NOMO-1 treated with DMSO at 0.1 percent for 48 hours (cell line): Measurements from ENCODE around the gene SPATA17.

Experiments
- DNase-seq: peaks from one replicate; lab custom pipeline; 2025; ENCODE audit not compliant: unreplicated experiment; lab: John Stamatoyannopoulos, UW

Gene SPATA17

DNA sequence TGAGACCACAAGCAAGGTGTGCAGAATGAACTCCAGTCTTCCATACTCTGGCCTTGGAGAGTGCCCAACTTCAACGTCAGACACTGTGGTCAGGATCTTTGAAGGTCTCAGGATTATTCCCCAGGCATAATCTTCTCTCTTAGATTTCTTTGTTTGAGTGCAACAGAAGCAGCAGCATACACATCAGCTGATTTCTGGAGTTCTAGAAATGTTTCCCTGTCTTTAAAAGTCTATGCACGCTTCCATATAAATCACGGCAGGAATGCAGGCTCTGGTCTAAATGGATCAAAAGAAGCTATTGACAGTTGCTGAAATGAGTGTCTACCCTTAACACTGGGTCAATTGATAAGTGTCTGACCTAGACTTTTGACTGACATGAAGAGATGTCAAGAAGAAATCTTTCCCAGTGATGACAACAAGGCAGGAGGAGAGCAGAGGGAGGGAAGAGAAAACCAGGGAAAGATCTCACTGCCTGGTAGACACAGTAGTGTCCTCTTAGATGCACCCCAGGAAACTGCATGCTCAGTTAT is 279.7 kb downstream of the SPATA17 start:
- no peak for DNase-seq

DNA sequence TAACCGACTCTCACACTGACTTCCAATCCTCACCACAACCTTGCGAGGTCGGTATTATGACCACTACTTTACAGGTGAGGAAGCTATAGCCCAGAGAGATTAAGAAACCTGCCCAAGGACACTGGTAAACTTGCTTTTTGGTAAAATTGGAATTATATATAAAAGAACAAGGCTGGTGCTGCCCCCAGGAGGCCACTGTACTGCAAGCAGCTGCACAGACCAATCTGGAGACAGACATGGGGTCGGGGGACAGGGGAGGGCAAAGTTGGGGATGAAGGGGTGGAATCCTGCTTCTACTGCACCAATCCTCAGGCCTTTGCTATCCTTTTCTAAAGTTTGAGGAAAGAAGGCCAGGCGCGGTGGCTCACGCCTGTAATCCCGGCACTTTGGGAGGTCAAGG is 280.8 kb downstream of the SPATA17 start:
- no peak for DNase-seq

DNA sequence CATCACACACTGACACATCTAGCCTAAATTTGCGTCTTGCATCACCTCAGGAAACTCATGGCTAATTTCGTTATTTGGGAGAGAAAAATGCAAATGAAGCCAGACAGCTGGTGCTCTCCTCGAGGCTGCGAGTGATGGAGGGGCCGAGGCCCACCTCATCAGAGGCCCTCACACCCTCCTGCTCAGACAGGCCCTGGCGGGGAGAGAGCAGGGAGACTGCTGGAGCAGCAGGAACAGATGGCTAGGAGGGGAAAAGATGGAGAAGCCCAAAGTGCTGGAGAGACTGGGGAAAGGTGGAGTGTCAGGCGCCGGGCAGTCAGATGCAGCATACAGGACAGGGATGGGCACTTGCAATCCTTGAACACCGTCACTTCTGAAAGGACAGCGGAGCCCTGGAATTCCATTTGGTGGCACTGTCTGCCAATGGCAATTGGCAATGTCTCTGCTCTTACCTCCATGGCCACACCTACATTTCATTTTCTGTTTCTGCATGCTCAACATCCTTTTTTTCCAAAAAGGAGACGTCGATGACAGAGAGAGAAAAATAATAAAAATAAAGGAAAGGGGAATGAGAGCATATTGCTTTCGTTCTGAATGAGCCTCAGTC is 286.2 kb downstream of the SPATA17 start:
- no peak for DNase-seq

DNA sequence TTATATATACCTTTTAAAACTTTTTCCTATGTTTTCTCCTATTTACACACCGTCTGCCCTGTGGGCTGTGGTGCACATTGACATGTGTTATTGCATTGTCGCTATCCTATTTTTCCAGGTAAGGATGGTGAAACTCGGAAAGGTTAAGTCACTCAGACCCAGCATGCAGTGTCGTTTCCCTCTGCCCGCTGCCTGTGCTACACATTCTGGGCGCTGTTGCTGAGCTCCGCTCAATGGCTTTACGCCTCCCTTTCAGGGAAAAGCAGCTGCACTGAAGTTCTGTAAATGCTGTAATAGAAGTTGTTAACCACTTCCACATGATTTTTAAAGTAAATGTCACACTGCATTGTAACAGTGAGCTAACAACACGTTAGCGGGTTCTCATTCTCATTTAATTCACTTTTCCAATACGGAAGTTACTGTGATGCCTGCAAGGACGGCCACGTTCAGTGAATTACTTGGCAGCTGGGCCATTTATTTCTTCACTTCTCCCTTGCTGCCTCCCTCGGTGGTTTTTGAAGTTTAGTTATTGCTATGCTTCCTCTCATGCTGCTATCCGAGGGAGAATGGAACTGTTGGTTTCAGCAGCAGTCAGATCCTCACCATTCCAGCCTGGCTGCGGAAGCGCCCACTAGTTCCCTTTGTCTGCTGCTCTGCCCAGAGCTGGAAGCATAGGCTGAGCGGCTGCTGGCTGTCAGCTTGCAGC is 288.7 kb downstream of the SPATA17 start:
- DNase-seq, result no peak
